HCT116 (cell line): ENCODE results near the gene PANK1. TPM values are rescaled to one million over a fixed set of nuclear protein-coding genes. Genes with fewer than 3 reads are reported as not detected.

Source experiments
- ATAC-seq: fragments of 200-7000 bp; cut with Tn5 transposase; 2 replicates; pipeline ENCODE4 v1.9.1; 2020; ENCODE audit warnings: mild to moderate bottlenecking, moderate library complexity
- BruUV-seq: library from RNA; stranded (reverse); fragments of 400-500 nt; replicated peaks from 2 replicates; lab custom pipeline; 2021; lab: Mats Ljungman, UMichigan
- CTCF ChIA-PET: fragments of 300-600 bp; sonication (Branson Sonifier 250); formaldehyde crosslinking; loops from one replicate; lab custom pipeline; 2021; ENCODE audit warnings: antibody characterized with exemption; lab: Charles Lee
- POLR2A ChIA-PET: fragments of 300-600, 350-600 bp; sonication (Branson Sonifier 250); formaldehyde crosslinking; loops from one replicate; lab custom pipeline; 2021; ENCODE audit warnings: antibody characterized with exemption; lab: Charles Lee
- RAD21 ChIA-PET, 2 experiments: fragments of 300-600 bp; sonication (Branson Sonifier 250); formaldehyde crosslinking; loops; one replicate each; lab custom pipeline; 2023; ENCODE audit warnings: low total read pairs in 2 of 2; ENCODE audit not compliant: uncharacterized antibody in 2 of 2, unreplicated experiment in 2 of 2, low non-redundant PET in 1 of 2; lab: Charles Lee
- DNase-seq: peaks from one replicate; pipeline ENCODE4 v3.0.0-alpha.2; 2010; ENCODE audit warnings: low read depth, low spot score
- H2AFZ ChIP-seq: fragments of 200-600 bp; shearing (Covaris generic), sonication (generic); 2 replicates; pipeline ENCODE4 v1.6.1; 2017; ENCODE audit warnings: low read depth, mixed run types, mixed read lengths, antibody characterized with exemption, low read length; ENCODE audit not compliant: poor library complexity, severe bottlenecking
- H3K27ac ChIP-seq: 2 replicates; pipeline ENCODE4 v1.5.1; 2012; ENCODE audit warnings: low read depth, low read length
- H3K27me3 ChIP-seq: fragments of 200-600 bp; sonication (generic); 2 replicates; pipeline ENCODE4 v1.6.1; 2016; ENCODE audit warnings: mixed run types, low read length, mixed read lengths; ENCODE audit not compliant: insufficient read depth
- H3K36me3 ChIP-seq, 2 experiments: fragments of 200-500 bp in 1 of 2; fragments of 200-600 bp in 1 of 2; sonication (Bioruptor generic) in 1 of 2; sonication (generic) in 1 of 2; 2 replicates each; pipeline versions ENCODE4 v1.5.1 to v1.6.1; 2014 to 2016; ENCODE audit warnings: low read length in 2 of 2, inconsistent platforms in 1 of 2, mixed read lengths in 1 of 2, mixed run types in 1 of 2; ENCODE audit not compliant: insufficient read depth in 2 of 2, control insufficient read depth in 1 of 2
- H3K4me1 ChIP-seq, 2 experiments: fragments of 200-600 bp in 1 of 2; sonication (generic) in 1 of 2; 2 replicates each; pipeline versions ENCODE4 v1.5.1 to v1.6.1; 2012 to 2017; ENCODE audit warnings: low read length in 2 of 2, inconsistent platforms in 1 of 2, mild to moderate bottlenecking in 1 of 2, mixed read lengths in 1 of 2, mixed run types in 1 of 2, moderate library complexity in 1 of 2; ENCODE audit not compliant: insufficient read depth in 2 of 2, control insufficient read depth in 1 of 2
- H3K4me2 ChIP-seq: fragments of 200-600 bp; sonication (generic); 2 replicates; pipeline ENCODE4 v1.6.1; 2017; ENCODE audit warnings: mixed run types, low read length, mixed read lengths
- H3K4me3 ChIP-seq, 2 experiments: fragments of 200-600 bp in 1 of 2; sonication (generic) in 1 of 2; replicated peaks in 1 of 2; 2 replicates each; pipeline ENCODE4 v1.5.1; 2011 to 2016; ENCODE audit warnings: low read length in 2 of 2, control low read depth in 1 of 2, low read depth in 1 of 2, mild to moderate bottlenecking in 1 of 2, mixed read lengths in 1 of 2, mixed run types in 1 of 2
- H3K79me2 ChIP-seq: fragments of 200-600 bp; sonication (generic); 2 replicates; pipeline ENCODE4 v1.6.1; 2017; ENCODE audit warnings: mild to moderate bottlenecking, mixed run types, low read length, moderate library complexity, mixed read lengths; ENCODE audit not compliant: insufficient read depth
- H3K9ac ChIP-seq: fragments of 200-600 bp; sonication (generic); 2 replicates; pipeline ENCODE4 v1.6.1; 2016; ENCODE audit warnings: low read length, mixed read lengths
- H3K9me2 ChIP-seq: fragments of 200-600 bp; sonication (generic), shearing (Covaris generic); 2 replicates; pipeline ENCODE4 v1.6.1; 2017; ENCODE audit warnings: mixed run types, mild to moderate bottlenecking, moderate library complexity; ENCODE audit not compliant: insufficient read depth
- H3K9me3 ChIP-seq, 2 experiments: fragments of 200-500 bp in 1 of 2; fragments of 200-600 bp in 1 of 2; sonication (Bioruptor generic) in 1 of 2; sonication (generic) in 1 of 2; 2 replicates each; pipeline ENCODE4 v1.6.1; 2014 to 2017; ENCODE audit warnings: low read length in 2 of 2, mixed read lengths in 2 of 2, inconsistent platforms in 1 of 2, low read depth in 1 of 2, mild to moderate bottlenecking in 1 of 2, mixed run types in 1 of 2, moderate library complexity in 1 of 2; ENCODE audit not compliant: control insufficient read depth in 1 of 2, insufficient read depth in 1 of 2
- H4K20me1 ChIP-seq: fragments of 200-600 bp; sonication (generic), shearing (Covaris generic); 2 replicates; pipeline ENCODE4 v1.6.1; 2017; ENCODE audit warnings: mixed run types, mild to moderate bottlenecking, moderate library complexity; ENCODE audit not compliant: insufficient read depth
- CBX3 ChIP-seq: IDR thresholded peaks from 2 replicates; pipeline ENCODE4 v1.6.1; 2012; ENCODE audit warnings: low read depth
- CEBPB ChIP-seq: IDR thresholded peaks from 2 replicates; pipeline ENCODE4 v1.6.1; 2012; ENCODE audit warnings: low read depth
- EGR1 ChIP-seq: IDR thresholded peaks from 2 replicates; pipeline ENCODE4 v1.6.1; 2012; ENCODE audit warnings: low read depth
- EZH2phosphoT487 ChIP-seq: fragments of 200-600 bp; IDR thresholded peaks from 2 replicates; pipeline ENCODE4 v1.6.1; 2018; ENCODE audit warnings: antibody characterized with exemption, borderline replicate concordance
- FOSL1 ChIP-seq: IDR thresholded peaks from 2 replicates; pipeline ENCODE4 v1.6.1; 2012; ENCODE audit warnings: low read depth
- POLR2A ChIP-seq: IDR thresholded peaks from 2 replicates; pipeline ENCODE4 v1.7.0; 2011; ENCODE audit warnings: borderline replicate concordance; ENCODE audit not compliant: insufficient read depth, insufficient read length; ENCODE audit errors: extremely low read depth
- POLR2AphosphoS5 ChIP-seq: IDR thresholded peaks from 2 replicates; pipeline ENCODE4 v1.6.1; 2011; ENCODE audit warnings: mild to moderate bottlenecking, low read depth, low read length, moderate library complexity
- SIN3A ChIP-seq: IDR thresholded peaks from 2 replicates; pipeline ENCODE4 v1.6.1; 2012; ENCODE audit warnings: low read depth
- SP1 ChIP-seq: IDR thresholded peaks from 2 replicates; pipeline ENCODE4 v1.6.1; 2012; ENCODE audit warnings: low read depth
- SRF ChIP-seq: IDR thresholded peaks from 2 replicates; pipeline ENCODE4 v1.6.1; 2012; ENCODE audit warnings: low read depth
- YY1 ChIP-seq: IDR thresholded peaks from 2 replicates; pipeline ENCODE4 v1.6.1; 2011; ENCODE audit warnings: low read length, low read depth, moderate library complexity, mild to moderate bottlenecking; ENCODE audit not compliant: insufficient replicate concordance; ENCODE audit errors: extremely low read depth
- ZFX ChIP-seq: fragments of 450-650 bp; IDR thresholded peaks from 2 replicates; pipeline ENCODE4 v1.6.1; 2017
- ZNF274 ChIP-seq: fragments of 200-500 bp; sonication (Bioruptor generic); IDR thresholded peaks from 2 replicates; pipeline ENCODE4 v1.6.1; 2014; ENCODE audit warnings: mild to moderate bottlenecking, low read depth, low read length, inconsistent platforms
- intact Hi-C: fragments of 100-400 bp; cut with micrococcal nuclease; formaldehyde crosslinking; loops from 2 replicates; pipeline ENCODE4 v1.10.0; 2022
- total RNA-seq: library from RNA; stranded (reverse); gene quantifications from one replicate; pipeline ENCODE4 v1.2.1, GENCODE V29; 2021; ENCODE audit not compliant: unreplicated experiment
- TF ChIP-seq, protein P1 (sequence below): IDR thresholded peaks from 2 replicates; pipeline ENCODE4 v1.6.1; 2011; ENCODE audit warnings: mild to moderate bottlenecking, low read length, moderate library complexity; ENCODE audit not compliant: insufficient replicate concordance; ENCODE audit errors: extremely low read depth
- TF ChIP-seq, protein P2 (sequence below): IDR thresholded peaks from 2 replicates; pipeline ENCODE4 v1.6.1; 2012
- TF ChIP-seq, protein P3 (sequence below), 3 experiments: fragments of 200-600 bp in 1 of 3; sonication (generic) in 1 of 3; IDR thresholded peaks in 2 of 3; conservative IDR thresholded peaks in 1 of 3; 2 replicates each; pipeline ENCODE4 v1.5.1; 2012 to 2017; ENCODE audit warnings: low read depth in 2 of 3, low read length in 2 of 3, antibody characterized with exemption in 1 of 3, borderline replicate concordance in 1 of 3, control low read depth in 1 of 3, mild to moderate bottlenecking in 1 of 3, mixed read lengths in 1 of 3, mixed run types in 1 of 3, moderate library complexity in 1 of 3; ENCODE audit not compliant: insufficient read depth in 1 of 3
- TF ChIP-seq, protein P4 (sequence below): IDR thresholded peaks from 2 replicates; pipeline ENCODE4 v1.6.1; 2012

The PANK1 gene
- total RNA-seq, 1 experiment from 2014 or later = 6.4 TPM

DNA sequence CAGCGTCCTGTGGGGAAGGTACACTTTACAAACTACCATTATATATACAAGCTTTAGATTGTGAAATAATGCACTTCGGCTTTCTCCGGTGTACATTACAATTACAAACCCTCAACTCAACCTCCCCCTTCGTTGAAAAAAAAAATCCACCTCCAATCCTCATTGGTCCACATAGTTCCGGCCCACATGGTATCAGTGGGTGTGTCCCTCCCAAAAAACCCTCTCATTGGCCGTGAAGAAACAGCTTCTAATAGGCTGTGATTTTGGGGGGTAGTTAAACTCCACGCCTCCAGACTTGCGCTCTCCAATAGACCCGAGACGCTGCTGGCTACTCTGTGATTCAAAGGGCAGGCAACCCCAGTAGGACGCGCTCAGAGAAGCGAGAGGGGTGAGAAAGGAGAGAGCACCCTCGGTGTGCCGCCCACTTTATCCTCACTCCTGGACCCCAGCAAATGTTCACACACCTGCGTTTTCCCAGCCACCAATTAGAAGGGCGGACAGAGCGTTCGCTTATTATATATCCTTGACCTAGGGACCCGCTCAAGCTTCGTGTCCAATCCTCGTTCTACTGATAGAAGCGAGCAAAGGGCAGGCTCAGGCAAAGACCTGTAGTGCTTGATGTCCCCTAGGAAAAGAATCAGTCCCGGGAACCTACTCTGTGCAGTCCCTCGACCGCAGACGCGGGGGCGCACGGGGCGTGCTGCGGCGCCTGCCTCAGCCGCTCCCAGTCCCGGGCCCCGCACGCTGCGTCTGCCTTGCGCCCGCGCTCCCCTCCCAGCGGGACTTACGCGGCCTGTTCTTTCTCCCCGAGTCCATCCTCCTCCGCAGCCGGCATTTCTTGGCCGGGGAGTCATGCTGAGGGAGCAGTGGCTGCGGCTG is 991 bp downstream of the PANK1 start:
- Histone ChIP-seq H3K4me2 (peak overlapping the region; percentile 77), H4K20me1 (no peaks in the 10 kb centered on the region), H3K9ac (peak overlapping the region; percentile 81), H3K36me3 (no peaks in the 10 kb centered on the region), H3K27ac (peak overlapping the region; percentile 94), H3K79me2 (peaks cover 36% of the 10 kb centered on the region), H3K9me2 (no peaks in the 10 kb centered on the region), H3K9me3 (no peaks in the 10 kb centered on the region; a peak in 1 of 4 replicates), H2AFZ (peak overlapping the region; percentile 20), H3K4me3 (peak overlapping the region; percentile 60 to 80)
- ChIA-PET POLR2A (interaction anchor here (0.6 to 2.4 kb wide), 10 partner anchors 8 to 227 kb away, joined by 3 to 9 read pairs (median 4); partner anchors contain the start of gene KIF20B), CTCF (no interaction called here), RAD21 (no interaction called here)
- ATAC-seq = peak; percentile 83
- TF ChIP-seq, protein P1, sequence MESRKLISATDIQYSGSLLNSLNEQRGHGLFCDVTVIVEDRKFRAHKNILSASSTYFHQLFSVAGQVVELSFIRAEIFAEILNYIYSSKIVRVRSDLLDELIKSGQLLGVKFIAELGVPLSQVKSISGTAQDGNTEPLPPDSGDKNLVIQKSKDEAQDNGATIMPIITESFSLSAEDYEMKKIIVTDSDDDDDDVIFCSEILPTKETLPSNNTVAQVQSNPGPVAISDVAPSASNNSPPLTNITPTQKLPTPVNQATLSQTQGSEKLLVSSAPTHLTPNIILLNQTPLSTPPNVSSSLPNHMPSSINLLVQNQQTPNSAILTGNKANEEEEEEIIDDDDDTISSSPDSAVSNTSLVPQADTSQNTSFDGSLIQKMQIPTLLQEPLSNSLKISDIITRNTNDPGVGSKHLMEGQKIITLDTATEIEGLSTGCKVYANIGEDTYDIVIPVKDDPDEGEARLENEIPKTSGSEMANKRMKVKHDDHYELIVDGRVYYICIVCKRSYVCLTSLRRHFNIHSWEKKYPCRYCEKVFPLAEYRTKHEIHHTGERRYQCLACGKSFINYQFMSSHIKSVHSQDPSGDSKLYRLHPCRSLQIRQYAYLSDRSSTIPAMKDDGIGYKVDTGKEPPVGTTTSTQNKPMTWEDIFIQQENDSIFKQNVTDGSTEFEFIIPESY = no peak
- TF ChIP-seq POLR2A (peak; percentile 95), FOSL1 (no peak), CEBPB (no peak), EZH2phosphoT487 (no peak), CBX3 (no peak), SRF (no peak), EGR1 (peak; percentile 65), POLR2AphosphoS5 (peak; percentile 98), YY1 (no peak), ZNF274 (no peak), SIN3A (peak; percentile 92), SP1 (peak; percentile 79), ZFX (no peak)
- TF ChIP-seq, protein P2, sequence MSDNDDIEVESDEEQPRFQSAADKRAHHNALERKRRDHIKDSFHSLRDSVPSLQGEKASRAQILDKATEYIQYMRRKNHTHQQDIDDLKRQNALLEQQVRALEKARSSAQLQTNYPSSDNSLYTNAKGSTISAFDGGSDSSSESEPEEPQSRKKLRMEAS = peak; percentile 77
- TF ChIP-seq, protein P3, sequence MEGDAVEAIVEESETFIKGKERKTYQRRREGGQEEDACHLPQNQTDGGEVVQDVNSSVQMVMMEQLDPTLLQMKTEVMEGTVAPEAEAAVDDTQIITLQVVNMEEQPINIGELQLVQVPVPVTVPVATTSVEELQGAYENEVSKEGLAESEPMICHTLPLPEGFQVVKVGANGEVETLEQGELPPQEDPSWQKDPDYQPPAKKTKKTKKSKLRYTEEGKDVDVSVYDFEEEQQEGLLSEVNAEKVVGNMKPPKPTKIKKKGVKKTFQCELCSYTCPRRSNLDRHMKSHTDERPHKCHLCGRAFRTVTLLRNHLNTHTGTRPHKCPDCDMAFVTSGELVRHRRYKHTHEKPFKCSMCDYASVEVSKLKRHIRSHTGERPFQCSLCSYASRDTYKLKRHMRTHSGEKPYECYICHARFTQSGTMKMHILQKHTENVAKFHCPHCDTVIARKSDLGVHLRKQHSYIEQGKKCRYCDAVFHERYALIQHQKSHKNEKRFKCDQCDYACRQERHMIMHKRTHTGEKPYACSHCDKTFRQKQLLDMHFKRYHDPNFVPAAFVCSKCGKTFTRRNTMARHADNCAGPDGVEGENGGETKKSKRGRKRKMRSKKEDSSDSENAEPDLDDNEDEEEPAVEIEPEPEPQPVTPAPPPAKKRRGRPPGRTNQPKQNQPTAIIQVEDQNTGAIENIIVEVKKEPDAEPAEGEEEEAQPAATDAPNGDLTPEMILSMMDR (IDR thresholded peaks at IDR 0.05 in 2 of 3, conservative IDR thresholded peaks at IDR 0.05 in 1 of 3; ENCODE audit: borderline replicate concordance in 1 of 3, insufficient read depth in 1 of 3, low read depth in 2 of 3, low read length in 2 of 3) = no peak
- TF ChIP-seq, protein P4, sequence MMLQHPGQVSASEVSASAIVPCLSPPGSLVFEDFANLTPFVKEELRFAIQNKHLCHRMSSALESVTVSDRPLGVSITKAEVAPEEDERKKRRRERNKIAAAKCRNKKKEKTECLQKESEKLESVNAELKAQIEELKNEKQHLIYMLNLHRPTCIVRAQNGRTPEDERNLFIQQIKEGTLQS = no peak
- TF ChIP-seq, all 23 proteins: peak for 6
- no TSS peak for BruUV-seq
- peak; percentile 91 for DNase-seq
- Histone ChIP-seq H3K27me3 (no peaks in the 10 kb centered on the region), H3K4me1 (peaks cover 8 to 27% of the 10 kb centered on the region in 2 experiments; a peak in 3 of 4 replicates)
- intact Hi-C loops = no loop called here
